ENCODE measurements around the gene SKAP1.
"Not testable (repeated sequence)": the region's sequence is repeated elsewhere in the genome, so short reads cannot be mapped to it uniquely, and the experiment has no call there.

SKAP1 gene

DNA sequence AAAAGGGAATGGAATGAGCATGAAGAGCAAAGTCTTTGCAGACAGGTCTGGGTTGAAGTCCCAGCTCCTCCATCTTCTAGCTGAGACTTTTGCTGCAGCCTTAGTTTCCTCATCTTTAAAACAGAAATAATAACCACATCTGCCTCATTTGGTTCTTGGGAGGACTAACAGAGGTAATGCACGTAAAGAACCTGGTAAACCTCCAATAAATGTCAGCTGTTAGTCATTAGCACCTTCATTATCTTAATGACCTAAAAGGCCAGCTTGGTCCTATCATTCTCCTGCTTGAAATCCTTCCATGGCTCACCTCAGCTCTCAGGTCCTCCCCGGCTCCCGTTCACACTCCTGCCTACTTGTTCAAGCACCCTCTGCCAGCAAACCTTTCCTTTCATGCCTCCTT is 51.8 kb downstream of the SKAP1 start:
- ATAC-seq (peak; percentile 28), DNase-seq (peak; percentile 7)
- H3K4me3 Mint-ChIP-seq: no peak overlapping the region
- no peak overlapping the region for H3K27ac Mint-ChIP-seq
- peaks cover 19% of the 10 kb centered on the region for H3K4me1 Mint-ChIP-seq
- H3K9me3 Mint-ChIP-seq: no peaks in the 10 kb centered on the region
- no peaks in the 10 kb centered on the region for H3K27me3 Mint-ChIP-seq
- peaks cover 30% of the 10 kb centered on the region for H3K36me3 Mint-ChIP-seq (ENCODE audit: low read depth)

DNA sequence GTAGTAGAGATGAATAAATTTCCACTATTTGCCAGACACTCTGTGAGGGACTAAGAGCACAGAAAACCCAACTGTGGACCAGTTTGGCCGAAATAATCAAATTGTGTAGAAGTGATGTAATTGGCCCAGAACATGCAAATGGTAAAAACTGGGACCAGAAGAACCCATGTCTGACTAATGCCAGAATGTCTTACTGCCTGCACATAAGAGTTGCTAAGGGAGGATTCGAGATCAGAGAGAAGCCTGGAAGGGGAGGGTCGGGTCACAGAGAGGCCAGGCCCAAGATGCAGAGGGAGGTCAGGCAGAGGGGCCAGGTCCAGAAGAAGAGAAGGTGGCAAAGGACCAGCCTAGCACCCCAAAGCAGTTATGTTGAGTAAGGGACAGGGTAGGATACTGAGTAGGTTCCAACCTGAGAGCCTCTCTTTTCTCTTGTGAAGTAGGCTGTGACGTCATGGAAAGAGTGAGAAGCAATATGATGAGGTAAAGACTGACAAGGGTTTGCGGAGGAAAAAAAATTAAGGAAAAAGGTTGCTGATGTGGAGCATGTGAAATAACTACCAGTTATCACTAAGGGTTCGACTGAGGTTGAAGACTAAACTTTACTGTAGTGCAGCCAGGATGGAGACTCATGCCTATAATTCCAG is 53.2 kb downstream of the SKAP1 start:
- peaks cover 25% of the 10 kb centered on the region for H3K4me1 Mint-ChIP-seq
- no peak for ATAC-seq

DNA sequence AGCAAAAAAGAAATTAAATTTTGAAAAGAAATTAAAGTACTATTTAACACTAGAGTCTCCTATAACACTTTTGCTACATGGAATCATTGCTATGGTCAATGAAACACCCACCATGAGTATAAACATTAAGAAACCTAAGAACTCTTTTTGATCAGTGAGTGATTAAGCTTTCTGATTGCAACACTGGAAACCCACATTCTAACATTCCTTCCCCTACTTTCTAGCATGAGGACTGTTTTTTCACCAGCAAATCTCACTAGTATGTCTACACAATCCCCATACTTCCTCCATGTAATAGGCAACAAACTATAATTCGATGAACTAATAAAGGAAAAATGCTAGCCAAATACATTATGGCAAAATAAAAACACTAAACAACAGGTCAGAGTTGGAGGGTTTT is 54.7 kb downstream of the SKAP1 start:
- Mint-ChIP-seq H3K27ac (no peak overlapping the region), H3K27me3 (no peaks in the 10 kb centered on the region), H3K36me3 (ENCODE audit: low read depth) (peaks cover 18% of the 10 kb centered on the region), H3K4me3 (no peak overlapping the region), H3K4me1 (peaks cover 25% of the 10 kb centered on the region), H3K9me3 (no peaks in the 10 kb centered on the region)
- DNase-seq (no peak), ATAC-seq (no peak)

More for the DNA sequence above, 53.2 kb downstream of the SKAP1 start:
- DNase-seq: no peak
- Mint-ChIP-seq H3K4me3 (no peak overlapping the region), H3K27me3 (no peaks in the 10 kb centered on the region), H3K9me3 (no peaks in the 10 kb centered on the region), H3K36me3 (ENCODE audit: low read depth) (peaks cover 23% of the 10 kb centered on the region), H3K27ac (no peak overlapping the region)

- H3K27ac Mint-ChIP-seq: no peak overlapping the region
- H3K36me3 Mint-ChIP-seq (ENCODE audit: low read depth): peaks cover 13% of the 10 kb centered on the region
- no peaks in the 10 kb centered on the region for H3K9me3 Mint-ChIP-seq
- ATAC-seq (peak; percentile 70), DNase-seq (peak; percentile 22)
- H3K4me1 Mint-ChIP-seq: peaks cover 25% of the 10 kb centered on the region
- no peaks in the 10 kb centered on the region for H3K27me3 Mint-ChIP-seq
- H3K4me3 Mint-ChIP-seq: no peak overlapping the region
These were observed 55.3 kb downstream of the SKAP1 start for GRCh38 chr17:48374650-48375230.

- no peaks in the 10 kb centered on the region for H3K27me3 Mint-ChIP-seq
- no peak overlapping the region for H3K27ac Mint-ChIP-seq
- DNase-seq: no peak
- peaks cover 13% of the 10 kb centered on the region for H3K36me3 Mint-ChIP-seq (ENCODE audit: low read depth)
- H3K4me1 Mint-ChIP-seq: peaks cover 22% of the 10 kb centered on the region
- H3K9me3 Mint-ChIP-seq: no peaks in the 10 kb centered on the region
- no peak for ATAC-seq
- no peak overlapping the region for H3K4me3 Mint-ChIP-seq
These were observed 56.1 kb downstream of the SKAP1 start for GRCh38 chr17:48373883-48374282.

DNA sequence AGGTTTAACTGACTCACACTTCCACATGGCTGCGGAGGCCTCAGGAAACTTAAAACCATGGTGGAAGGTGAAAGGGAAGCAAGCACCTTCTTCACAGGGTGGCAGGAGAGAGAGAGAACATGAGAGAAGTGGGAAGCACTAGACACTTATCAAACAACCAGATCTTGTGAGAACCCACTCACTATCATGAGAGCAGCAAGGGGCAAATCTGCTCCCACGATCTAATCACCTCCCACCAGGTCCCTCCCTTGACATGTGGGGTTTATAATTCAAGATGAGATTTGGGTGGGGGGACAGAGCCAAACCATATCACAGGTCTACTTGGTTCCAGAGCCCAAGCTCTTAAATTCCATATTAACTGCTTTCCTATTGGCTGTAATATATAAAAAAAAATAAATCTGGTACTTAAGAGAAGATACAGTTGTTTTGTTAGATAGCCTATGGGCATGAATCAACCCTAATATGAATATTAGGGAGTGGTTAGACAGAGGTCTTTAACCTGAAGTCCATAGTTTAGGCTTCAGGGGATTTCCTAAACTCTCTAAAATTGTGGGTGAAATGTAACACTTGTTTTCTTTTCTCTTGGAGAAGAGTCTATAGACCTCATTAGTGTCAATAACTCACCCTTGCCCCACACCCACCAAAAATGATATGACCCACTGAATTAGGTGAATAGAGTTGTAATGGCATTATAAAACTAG is 56.7 kb downstream of the SKAP1 start:
- no peak overlapping the region for H3K27ac Mint-ChIP-seq
- H3K27me3 Mint-ChIP-seq: no peaks in the 10 kb centered on the region
- H3K9me3 Mint-ChIP-seq: no peaks in the 10 kb centered on the region
- ATAC-seq: no peak
- H3K4me3 Mint-ChIP-seq: no peak overlapping the region
- H3K4me1 Mint-ChIP-seq: peaks cover 24% of the 10 kb centered on the region
- H3K36me3 Mint-ChIP-seq (ENCODE audit: low read depth): peaks cover 13% of the 10 kb centered on the region
- no peak for DNase-seq

DNA sequence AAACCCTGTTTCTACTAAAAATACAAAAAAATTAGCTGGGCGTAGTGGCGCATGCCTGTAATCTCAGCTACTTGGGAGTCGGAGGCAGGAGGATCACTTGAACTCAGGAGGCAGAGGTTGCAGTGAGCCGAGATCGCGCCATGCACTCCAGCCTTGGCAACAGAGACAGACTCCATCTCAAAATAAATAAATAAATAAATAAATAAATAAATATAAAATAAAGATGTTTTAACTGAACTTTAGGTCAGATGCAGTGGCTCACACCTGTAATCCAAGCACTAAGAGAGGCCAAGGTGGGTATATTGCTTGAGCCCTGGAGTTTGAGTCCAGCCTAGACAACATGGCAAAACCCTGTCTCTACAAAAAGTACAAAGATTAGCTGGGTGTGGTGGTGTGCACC is 61.0 kb downstream of the SKAP1 start:
- H3K4me3 Mint-ChIP-seq, DNase-seq, H3K9me3 Mint-ChIP-seq, ATAC-seq, H3K27ac Mint-ChIP-seq, H3K27me3 Mint-ChIP-seq: not testable (repeated sequence)
- Mint-ChIP-seq H3K36me3 (ENCODE audit: low read depth) (peaks cover 19% of the 10 kb centered on the region), H3K4me1 (peaks cover 17% of the 10 kb centered on the region)

GRCh38 chr17:48368352-48368908 is 61.6 kb downstream of the SKAP1 start:
- ATAC-seq: no peak
- Mint-ChIP-seq H3K9me3 (no peaks in the 10 kb centered on the region), H3K4me3 (no peak overlapping the region)

GRCh38 chr17:48363161-48363560 is 66.9 kb downstream of the SKAP1 start:
- DNase-seq (no peak), ATAC-seq (no peak)
- Mint-ChIP-seq H3K36me3 (ENCODE audit: low read depth) (peaks cover 20% of the 10 kb centered on the region), H3K27me3 (no peaks in the 10 kb centered on the region), H3K4me3 (no peak overlapping the region), H3K4me1 (no peaks in the 10 kb centered on the region), H3K9me3 (no peaks in the 10 kb centered on the region), H3K27ac (no peak overlapping the region)

More at GRCh38 chr17:48368352-48368908, 61.6 kb downstream of the SKAP1 start:
- no peak for DNase-seq
- Mint-ChIP-seq H3K4me1 (peaks cover 11% of the 10 kb centered on the region), H3K27me3 (no peaks in the 10 kb centered on the region), H3K27ac (no peak overlapping the region), H3K36me3 (ENCODE audit: low read depth) (peaks cover 16% of the 10 kb centered on the region)

DNA sequence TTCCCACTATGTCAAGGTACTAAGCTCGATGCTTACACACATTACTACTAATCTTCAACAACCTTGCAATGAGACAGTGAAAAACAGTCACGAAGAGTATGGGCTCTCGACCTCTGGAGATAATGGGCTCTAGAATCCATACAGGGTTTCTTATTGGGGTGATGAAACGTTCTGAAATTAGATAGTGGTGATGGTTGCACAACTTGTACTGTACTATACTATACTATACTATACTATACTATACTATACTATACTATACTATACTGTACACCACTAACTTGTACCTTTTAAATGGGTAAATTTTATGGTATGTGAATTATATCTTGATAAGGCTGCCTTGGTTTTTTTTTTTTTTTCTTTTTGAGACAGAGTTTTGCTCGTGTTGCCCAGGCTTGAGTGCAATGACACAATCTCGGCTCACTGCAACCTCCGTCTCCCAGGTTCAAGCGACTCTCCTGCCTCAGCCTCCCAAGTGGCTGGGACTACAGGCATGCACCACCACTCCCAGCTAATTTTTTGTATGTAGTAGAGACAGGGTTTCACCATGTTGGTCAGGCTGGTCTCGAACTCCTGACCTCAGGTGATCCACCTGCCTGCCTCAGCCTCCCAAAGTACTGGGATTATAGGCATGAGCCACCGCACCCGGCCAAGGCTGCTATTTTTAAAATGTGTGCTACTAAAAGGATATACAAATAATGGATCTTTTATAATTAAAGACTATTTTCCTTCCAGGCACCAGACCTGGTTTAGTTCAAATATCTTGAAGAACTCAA is 69.0 kb downstream of the SKAP1 start:
- DNase-seq, H3K4me3 Mint-ChIP-seq, H3K4me1 Mint-ChIP-seq, H3K9me3 Mint-ChIP-seq, H3K27me3 Mint-ChIP-seq, ATAC-seq, H3K27ac Mint-ChIP-seq: not testable (repeated sequence)
- H3K36me3 Mint-ChIP-seq (ENCODE audit: low read depth): peaks cover 11% of the 10 kb centered on the region

- no peaks in the 10 kb centered on the region for H3K27me3 Mint-ChIP-seq
- no peak for ATAC-seq
- H3K36me3 Mint-ChIP-seq (ENCODE audit: low read depth): peaks cover 4% of the 10 kb centered on the region
- no peak overlapping the region for H3K27ac Mint-ChIP-seq
- no peak overlapping the region for H3K4me3 Mint-ChIP-seq
- H3K9me3 Mint-ChIP-seq: no peaks in the 10 kb centered on the region
- no peak for DNase-seq
- H3K4me1 Mint-ChIP-seq: no peaks in the 10 kb centered on the region
These were observed 72.0 kb downstream of the SKAP1 start for GRCh38 chr17:48357779-48358602.

GRCh38 chr17:48356866-48357265 is 73.1 kb downstream of the SKAP1 start:
- H3K27me3 Mint-ChIP-seq: no peaks in the 10 kb centered on the region
- peaks cover 7% of the 10 kb centered on the region for H3K4me1 Mint-ChIP-seq
- DNase-seq (no peak), ATAC-seq (no peak)
- no peak overlapping the region for H3K4me3 Mint-ChIP-seq
- peaks cover 4% of the 10 kb centered on the region for H3K36me3 Mint-ChIP-seq (ENCODE audit: low read depth)
- no peak overlapping the region for H3K27ac Mint-ChIP-seq
- no peaks in the 10 kb centered on the region for H3K9me3 Mint-ChIP-seq

GRCh38 chr17:48352630-48353029 is 77.4 kb downstream of the SKAP1 start:
- peaks cover 9% of the 10 kb centered on the region for H3K4me1 Mint-ChIP-seq
- H3K27me3 Mint-ChIP-seq: no peaks in the 10 kb centered on the region
- peaks cover 11% of the 10 kb centered on the region for H3K36me3 Mint-ChIP-seq (ENCODE audit: low read depth)
- H3K27ac Mint-ChIP-seq: no peak overlapping the region
- H3K4me3 Mint-ChIP-seq: no peak overlapping the region
- ATAC-seq: no peak
- DNase-seq: no peak
- no peaks in the 10 kb centered on the region for H3K9me3 Mint-ChIP-seq

DNA sequence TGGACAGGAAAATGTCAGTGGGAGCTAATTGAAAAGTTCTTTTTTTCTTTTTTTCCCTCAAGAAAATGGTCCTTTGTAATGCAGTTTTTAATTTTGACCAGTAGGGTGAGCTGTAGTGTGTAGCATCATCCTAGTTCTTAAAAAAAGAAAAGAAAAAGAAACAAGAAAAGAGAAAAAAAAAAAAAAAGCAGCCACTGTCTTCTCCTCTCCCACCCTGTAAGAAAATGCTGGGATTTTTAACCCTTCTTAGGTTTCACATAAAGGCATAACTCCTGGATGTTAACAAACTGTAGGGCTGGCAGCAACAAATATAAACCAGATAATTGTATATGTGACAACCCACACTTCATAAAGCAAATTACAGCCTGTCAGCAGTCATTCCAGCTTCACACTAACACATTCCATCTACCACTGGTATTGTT is 78.1 kb downstream of the SKAP1 start:
- H3K27me3 Mint-ChIP-seq: no peaks in the 10 kb centered on the region
- no peak overlapping the region for H3K27ac Mint-ChIP-seq
- H3K9me3 Mint-ChIP-seq: no peaks in the 10 kb centered on the region
- ATAC-seq (no peak), DNase-seq (no peak)
- H3K36me3 Mint-ChIP-seq (ENCODE audit: low read depth): peaks cover 11% of the 10 kb centered on the region
- peaks cover 9% of the 10 kb centered on the region for H3K4me1 Mint-ChIP-seq
- no peak overlapping the region for H3K4me3 Mint-ChIP-seq
